ENCODE data around the gene ATP6V0B. TPM values are rescaled to one million over a fixed set of nuclear protein-coding genes. Genes with fewer than 3 reads are reported as not detected.

Gene ATP6V0B
- total and polyA plus RNA-seq, 2 donors (not counting 1 experiment from before 2014, with no cell fraction given), result 91.0 to 198 TPM

GRCh38 chr1:43980255-43981134 lies 5.7 kb downstream of the ATP6V0B start:
- Histone ChIP-seq H3K36me3 (replicated peaks in 1 of 2; ENCODE audit: control extremely low read depth in 1 of 2, control insufficient read depth in 1 of 2, extremely low read depth in 1 of 2, insufficient read depth in 2 of 2, low read length in 1 of 2) (peaks cover 0 to 23% of the 10 kb centered on the region in 2 experiments), H3K27ac (ENCODE audit: low read length in 2 of 2) (no peak overlapping the region), H3K79me2 (ENCODE audit: control insufficient read depth, insufficient read depth, low read length) (peaks cover 10% of the 10 kb centered on the region), H4K20me1 (ENCODE audit: control insufficient read depth, insufficient read depth, low read length, poor library complexity, severe bottlenecking) (peaks cover 33% of the 10 kb centered on the region), H3K9me3 (ENCODE audit: control extremely low read depth in 1 of 3, control insufficient read depth in 2 of 3, insufficient read depth in 1 of 3, low read length in 2 of 3) (no peaks in the 10 kb centered on the region), H3K4me2 (replicated peaks; ENCODE audit: low read depth, low read length, poor library complexity, severe bottlenecking) (peak overlapping the region; percentile 90), H3K27me3 (replicated peaks in 1 of 4; ENCODE audit: control extremely low read depth in 1 of 4, control insufficient read depth in 3 of 4, insufficient read depth in 4 of 4, low read length in 3 of 4) (no peaks in the 10 kb centered on the region), H3K9ac (ENCODE audit: low read length) (peak overlapping the region; percentile 63), H3K4me1 (ENCODE audit: control insufficient read depth in 2 of 2, insufficient read depth in 2 of 2, low read length in 2 of 2) (peaks cover 32 to 57% of the 10 kb centered on the region in 2 donors), H3K4me3 (ENCODE audit: control extremely low read depth in 1 of 5, extremely low read depth in 1 of 5, insufficient read depth in 1 of 5, low read depth in 2 of 5, low read length in 4 of 5) (peak overlapping the region in 1 of 5 experiments; percentile 41), H2AFZ (ENCODE audit: insufficient read depth, low read depth, low read length, poor library complexity, severe bottlenecking) (peak overlapping the region; percentile 77)
- POLR2A ChIA-PET, result interaction anchor here (0.5 kb wide), 1 partner anchor 45 kb away, joined by 3 read pairs; no protein-coding TSS in a partner anchor
- Mint-ChIP-seq H3K4me1 (peaks cover 51% of the 10 kb centered on the region), H3K9me3 (ENCODE audit: insufficient read depth) (no peaks in the 10 kb centered on the region), H3K27ac (peak overlapping the region; percentile 2), H3K4me3 (peak overlapping the region; percentile 93), H3K27me3 (no peaks in the 10 kb centered on the region)
- CTCF ChIA-PET, result interaction anchor here (1.2 kb wide), 1 partner anchor 56 kb away, joined by 3 read pairs; no protein-coding TSS in a partner anchor
- WGBS (ENCODE audit: insufficient coverage), result 84% methylated on average over 10 of the region's 13 CpGs
- peak; percentile 35 for DNase-seq
- intact Hi-C loops (cut with micrococcal nuclease), result no loop called here
- no peak for ATAC-seq (ENCODE audit: low read depth)
- TF ChIP-seq, protein P1, sequence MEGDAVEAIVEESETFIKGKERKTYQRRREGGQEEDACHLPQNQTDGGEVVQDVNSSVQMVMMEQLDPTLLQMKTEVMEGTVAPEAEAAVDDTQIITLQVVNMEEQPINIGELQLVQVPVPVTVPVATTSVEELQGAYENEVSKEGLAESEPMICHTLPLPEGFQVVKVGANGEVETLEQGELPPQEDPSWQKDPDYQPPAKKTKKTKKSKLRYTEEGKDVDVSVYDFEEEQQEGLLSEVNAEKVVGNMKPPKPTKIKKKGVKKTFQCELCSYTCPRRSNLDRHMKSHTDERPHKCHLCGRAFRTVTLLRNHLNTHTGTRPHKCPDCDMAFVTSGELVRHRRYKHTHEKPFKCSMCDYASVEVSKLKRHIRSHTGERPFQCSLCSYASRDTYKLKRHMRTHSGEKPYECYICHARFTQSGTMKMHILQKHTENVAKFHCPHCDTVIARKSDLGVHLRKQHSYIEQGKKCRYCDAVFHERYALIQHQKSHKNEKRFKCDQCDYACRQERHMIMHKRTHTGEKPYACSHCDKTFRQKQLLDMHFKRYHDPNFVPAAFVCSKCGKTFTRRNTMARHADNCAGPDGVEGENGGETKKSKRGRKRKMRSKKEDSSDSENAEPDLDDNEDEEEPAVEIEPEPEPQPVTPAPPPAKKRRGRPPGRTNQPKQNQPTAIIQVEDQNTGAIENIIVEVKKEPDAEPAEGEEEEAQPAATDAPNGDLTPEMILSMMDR (IDR thresholded peaks at IDR 0.05), result no peak
- no peak for TF ChIP-seq EZH2 (IDR thresholded peaks at IDR 0.05; ENCODE audit: borderline replicate concordance, insufficient read depth, low read depth, low read length, poor library complexity, severe bottlenecking)

GRCh38 chr1:43981135-43981491 lies 6.4 kb downstream of the ATP6V0B start:
- H4K20me1 ChIP-seq (ENCODE audit: control insufficient read depth, insufficient read depth, low read length, poor library complexity, severe bottlenecking), result peaks cover 27% of the 10 kb centered on the region
- H3K4me3 ChIP-seq (ENCODE audit: control extremely low read depth in 1 of 5, extremely low read depth in 1 of 5, insufficient read depth in 1 of 5, low read depth in 2 of 5, low read length in 4 of 5), result no peak overlapping the region
- peak overlapping the region; percentile 2 for H2AFZ ChIP-seq (ENCODE audit: insufficient read depth, low read depth, low read length, poor library complexity, severe bottlenecking)
- TF ChIP-seq EZH2 (IDR thresholded peaks at IDR 0.05; ENCODE audit: borderline replicate concordance, insufficient read depth, low read depth, low read length, poor library complexity, severe bottlenecking), result no peak
- TF ChIP-seq, protein P1 (IDR thresholded peaks at IDR 0.05), result no peak
- Mint-ChIP-seq H3K27me3 (no peaks in the 10 kb centered on the region), H3K9me3 (ENCODE audit: insufficient read depth) (no peaks in the 10 kb centered on the region), H3K27ac (peak overlapping the region; percentile 57), H3K4me1 (peaks cover 44% of the 10 kb centered on the region), H3K4me3 (peak overlapping the region; percentile 8)
- H3K4me1 ChIP-seq (ENCODE audit: control insufficient read depth in 2 of 2, insufficient read depth in 2 of 2, low read length in 2 of 2), result peaks cover 26 to 51% of the 10 kb centered on the region in 2 donors
- no peak for ATAC-seq (ENCODE audit: low read depth)
- POLR2A ChIA-PET, result interaction anchor here (0.5 kb wide), 1 partner anchor 44 kb away, joined by 3 read pairs; no protein-coding TSS in a partner anchor
- peak overlapping the region; percentile 0 for H3K4me2 ChIP-seq (replicated peaks; ENCODE audit: low read depth, low read length, poor library complexity, severe bottlenecking)
- no peaks in the 10 kb centered on the region for H3K27me3 ChIP-seq (replicated peaks in 1 of 4; ENCODE audit: control extremely low read depth in 1 of 4, control insufficient read depth in 3 of 4, insufficient read depth in 4 of 4, low read length in 3 of 4)
- CTCF ChIA-PET, result no interaction called here
- WGBS (ENCODE audit: insufficient coverage), result 59% methylated on average over 18 of the region's 20 CpGs
- H3K36me3 ChIP-seq (replicated peaks in 1 of 2; ENCODE audit: control extremely low read depth in 1 of 2, control insufficient read depth in 1 of 2, extremely low read depth in 1 of 2, insufficient read depth in 2 of 2, low read length in 1 of 2), result peaks cover 0 to 22% of the 10 kb centered on the region in 2 experiments
- no peak overlapping the region for H3K27ac ChIP-seq (ENCODE audit: low read length in 2 of 2)
- peaks cover 4% of the 10 kb centered on the region for H3K79me2 ChIP-seq (ENCODE audit: control insufficient read depth, insufficient read depth, low read length)
- H3K9ac ChIP-seq (ENCODE audit: low read length), result no peak overlapping the region
- intact Hi-C loops (cut with micrococcal nuclease), result no loop called here
- peak; percentile 37 for DNase-seq
- H3K9me3 ChIP-seq (ENCODE audit: control extremely low read depth in 1 of 3, control insufficient read depth in 2 of 3, insufficient read depth in 1 of 3, low read length in 2 of 3), result no peaks in the 10 kb centered on the region

Data from B cell (primary cell).